A673 (cell line): Measurements from ENCODE around the gene CACNA2D1.

Experiments used
- CTCF ChIP-seq: fragments of 300-800, 200-600 bp; sonication (generic); conservative IDR thresholded peaks from 2 replicates; pipeline ENCODE4 v1.5.1; 2017; ENCODE audit warnings: low read depth, mild to moderate bottlenecking, antibody characterized with exemption, low read length, moderate library complexity, mixed read lengths
- EZH2 ChIP-seq: fragments of 200-600 bp; sonication (generic); IDR thresholded peaks from 2 replicates; pipeline ENCODE4 v1.6.1; 2017; ENCODE audit warnings: borderline replicate concordance, low read depth, mild to moderate bottlenecking, mixed read lengths, antibody characterized with exemption, low read length; ENCODE audit not compliant: poor library complexity, severe bottlenecking

DNA sequence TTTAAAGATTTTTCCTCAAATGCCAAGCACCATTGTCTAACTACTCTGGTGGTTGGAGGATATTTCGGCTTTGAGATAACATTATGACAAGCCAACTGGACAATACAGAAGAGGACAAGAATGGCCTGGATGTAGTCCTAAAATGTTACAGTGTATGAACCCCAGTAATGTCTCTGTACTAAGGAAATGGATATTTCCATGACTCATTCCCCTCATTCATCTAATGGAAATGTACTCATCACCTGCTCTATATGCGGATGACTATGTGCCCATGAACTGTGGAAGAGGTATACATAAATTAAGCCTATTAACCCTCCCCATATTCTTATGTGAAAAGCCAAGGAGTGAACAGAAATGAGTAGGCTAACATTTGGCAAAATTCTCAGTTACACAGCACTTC lies 207.9 kb downstream of the CACNA2D1 start:
- TF ChIP-seq CTCF (no peak), EZH2 (no peak)
